ENCODE measurements around the gene PCYT1A. TPM values are rescaled to one million over a fixed set of nuclear protein-coding genes. Genes with fewer than 3 reads are reported as not detected.

Gene PCYT1A
- total and polyA plus RNA-seq, 12 donors, result 21.0 to 121 (median 102) TPM

DNA sequence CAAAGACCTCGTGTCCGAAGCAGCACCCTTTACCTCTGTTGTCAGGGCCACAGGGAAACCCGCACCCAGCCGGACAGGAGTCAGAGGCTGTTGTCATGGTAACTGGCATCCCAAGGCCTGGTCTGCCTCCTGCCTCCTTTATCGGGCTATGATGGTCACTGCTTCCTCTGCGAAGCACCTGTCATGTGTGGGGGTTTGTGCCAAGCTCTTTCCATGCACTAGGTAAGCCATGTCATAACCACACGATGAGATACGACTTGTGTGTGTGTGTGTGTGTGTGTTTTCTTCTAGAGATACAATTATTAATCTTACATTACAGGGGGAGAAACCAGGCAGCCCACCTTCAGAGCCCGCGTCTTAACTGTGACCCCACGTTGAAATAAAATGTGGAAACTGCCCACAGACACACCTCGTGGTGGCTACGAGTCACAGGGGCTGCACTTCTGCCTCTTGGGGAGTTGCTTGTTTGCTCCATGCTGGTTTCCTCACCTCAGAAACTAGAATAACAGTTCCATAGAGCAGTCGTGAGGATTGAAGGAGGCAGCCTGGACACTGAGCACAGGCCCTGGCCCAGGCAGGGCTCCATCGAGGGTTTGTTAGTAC is 94.3 kb downstream of the PCYT1A start:
- ATAC-seq (no peak), DNase-seq (no peak)
- Histone ChIP-seq H3K27me3 (no peaks in the 10 kb centered on the region), H3K4me1 (peaks cover 0 to 45% (median 20%) of the 10 kb centered on the region in 9 donors), H3K4me3 (no peak overlapping the region), H3K27ac (peak overlapping the region in 9 of 10 donors; percentile 30 to 95 (median 83)), H3K9me3 (no peaks in the 10 kb centered on the region), H3K36me3 (no peaks in the 10 kb centered on the region)
- TF ChIP-seq, protein P1, sequence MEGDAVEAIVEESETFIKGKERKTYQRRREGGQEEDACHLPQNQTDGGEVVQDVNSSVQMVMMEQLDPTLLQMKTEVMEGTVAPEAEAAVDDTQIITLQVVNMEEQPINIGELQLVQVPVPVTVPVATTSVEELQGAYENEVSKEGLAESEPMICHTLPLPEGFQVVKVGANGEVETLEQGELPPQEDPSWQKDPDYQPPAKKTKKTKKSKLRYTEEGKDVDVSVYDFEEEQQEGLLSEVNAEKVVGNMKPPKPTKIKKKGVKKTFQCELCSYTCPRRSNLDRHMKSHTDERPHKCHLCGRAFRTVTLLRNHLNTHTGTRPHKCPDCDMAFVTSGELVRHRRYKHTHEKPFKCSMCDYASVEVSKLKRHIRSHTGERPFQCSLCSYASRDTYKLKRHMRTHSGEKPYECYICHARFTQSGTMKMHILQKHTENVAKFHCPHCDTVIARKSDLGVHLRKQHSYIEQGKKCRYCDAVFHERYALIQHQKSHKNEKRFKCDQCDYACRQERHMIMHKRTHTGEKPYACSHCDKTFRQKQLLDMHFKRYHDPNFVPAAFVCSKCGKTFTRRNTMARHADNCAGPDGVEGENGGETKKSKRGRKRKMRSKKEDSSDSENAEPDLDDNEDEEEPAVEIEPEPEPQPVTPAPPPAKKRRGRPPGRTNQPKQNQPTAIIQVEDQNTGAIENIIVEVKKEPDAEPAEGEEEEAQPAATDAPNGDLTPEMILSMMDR (IDR thresholded peaks at IDR 0.05), result no peak
- WGBS, 2 donors, result 67 to 68% methylated on average over 15 of the region's 15 CpGs
- intact Hi-C loops (cut with DNase I), result loop anchor here in 1 of 10 donors (2.0 kb wide), 1 partner anchor 112 kb away; no protein-coding TSS in a partner anchor

DNA sequence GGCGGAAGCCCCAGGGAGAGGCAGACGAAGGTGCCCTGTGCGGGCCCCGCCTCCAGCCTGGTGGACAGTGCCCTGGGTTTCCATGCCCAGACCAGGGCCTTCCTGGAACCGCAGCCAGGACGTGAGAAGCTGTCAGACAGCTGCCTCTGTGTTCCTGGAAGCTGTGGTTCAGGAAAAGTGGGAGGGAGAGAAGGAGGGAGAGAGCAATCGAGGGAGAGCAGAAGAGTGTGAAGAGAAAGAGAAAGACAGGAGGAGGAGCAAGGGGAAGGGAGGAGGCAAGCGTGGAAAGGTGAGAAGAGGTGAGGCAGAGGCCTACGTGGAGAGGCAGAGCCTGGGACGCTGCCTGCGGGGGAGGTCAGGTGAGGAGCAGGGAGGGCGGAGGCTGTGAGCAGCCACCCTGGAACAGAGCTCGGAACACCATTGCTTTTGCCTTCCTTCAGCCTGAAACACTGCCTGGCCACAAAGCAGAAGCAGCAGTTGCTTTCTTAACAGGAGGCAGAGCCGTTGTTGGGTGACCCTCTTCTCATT is 94.9 kb downstream of the PCYT1A start:
- 46 to 50% methylated on average over 14 of the region's 14 CpGs for WGBS, 2 donors
- no peak overlapping the region for H3K4me3 ChIP-seq

DNA sequence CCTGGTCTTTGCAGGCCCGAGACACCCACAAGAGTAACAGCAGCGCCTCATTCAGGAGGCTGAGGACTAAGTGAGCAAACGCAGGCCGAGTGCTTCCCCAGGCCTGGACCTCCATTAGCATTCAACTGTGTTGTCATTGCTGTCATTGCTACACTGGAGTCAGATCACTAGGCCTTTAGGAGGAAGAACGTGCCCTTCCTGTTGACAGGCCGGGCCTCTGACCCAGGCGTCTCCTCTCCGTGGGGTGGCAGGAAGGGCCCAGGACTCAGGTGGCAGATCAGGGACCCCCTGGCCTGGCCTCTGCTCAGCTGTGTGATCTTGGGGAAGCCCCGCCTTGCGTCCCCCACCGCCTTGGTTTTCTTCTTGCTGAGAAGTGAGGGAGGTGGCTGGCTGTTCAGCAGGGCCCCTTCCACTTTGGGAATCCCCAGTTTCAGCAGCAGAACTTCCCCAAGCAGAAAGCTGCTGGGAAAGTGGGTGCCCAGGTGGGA is 95.4 kb downstream of the PCYT1A start:
- no peak overlapping the region for H3K4me3 ChIP-seq
- ATAC-seq, result no peak
- H3K4me1 ChIP-seq, result peaks cover 0 to 49% (median 20%) of the 10 kb centered on the region in 9 donors
- H3K9me3 ChIP-seq, result no peaks in the 10 kb centered on the region
- no peaks in the 10 kb centered on the region for H3K27me3 ChIP-seq
- peak overlapping the region in 8 of 10 donors; percentile 62 to 95 (median 83) for H3K27ac ChIP-seq
- intact Hi-C loops (cut with DNase I), result loop anchor here in 1 of 10 donors (2.0 kb wide), 1 partner anchor 111 kb away; no protein-coding TSS in a partner anchor
- H3K36me3 ChIP-seq, result no peaks in the 10 kb centered on the region
- no peak for DNase-seq
- TF ChIP-seq, protein P1 (IDR thresholded peaks at IDR 0.05), result no peak
- 74 to 84% methylated on average over 11 of the region's 11 CpGs for WGBS, 2 donors

More for the DNA sequence above, 94.9 kb downstream of the PCYT1A start:
- TF ChIP-seq, protein P1 (IDR thresholded peaks at IDR 0.05), result no peak
- Histone ChIP-seq H3K36me3 (no peaks in the 10 kb centered on the region), H3K27ac (peak overlapping the region in 9 of 10 donors; percentile 30 to 95 (median 83)), H3K4me1 (peaks cover 0 to 45% (median 20%) of the 10 kb centered on the region in 9 donors), H3K9me3 (no peaks in the 10 kb centered on the region), H3K27me3 (no peaks in the 10 kb centered on the region)
- intact Hi-C loops (cut with DNase I), result loop anchor here in 1 of 10 donors (2.0 kb wide), 1 partner anchor 112 kb away; no protein-coding TSS in a partner anchor
- DNase-seq, result peak in 1 of 2 donors; percentile 46
- ATAC-seq, result peak in 4 of 8 donors; percentile 15 to 66 (median 20)

DNA sequence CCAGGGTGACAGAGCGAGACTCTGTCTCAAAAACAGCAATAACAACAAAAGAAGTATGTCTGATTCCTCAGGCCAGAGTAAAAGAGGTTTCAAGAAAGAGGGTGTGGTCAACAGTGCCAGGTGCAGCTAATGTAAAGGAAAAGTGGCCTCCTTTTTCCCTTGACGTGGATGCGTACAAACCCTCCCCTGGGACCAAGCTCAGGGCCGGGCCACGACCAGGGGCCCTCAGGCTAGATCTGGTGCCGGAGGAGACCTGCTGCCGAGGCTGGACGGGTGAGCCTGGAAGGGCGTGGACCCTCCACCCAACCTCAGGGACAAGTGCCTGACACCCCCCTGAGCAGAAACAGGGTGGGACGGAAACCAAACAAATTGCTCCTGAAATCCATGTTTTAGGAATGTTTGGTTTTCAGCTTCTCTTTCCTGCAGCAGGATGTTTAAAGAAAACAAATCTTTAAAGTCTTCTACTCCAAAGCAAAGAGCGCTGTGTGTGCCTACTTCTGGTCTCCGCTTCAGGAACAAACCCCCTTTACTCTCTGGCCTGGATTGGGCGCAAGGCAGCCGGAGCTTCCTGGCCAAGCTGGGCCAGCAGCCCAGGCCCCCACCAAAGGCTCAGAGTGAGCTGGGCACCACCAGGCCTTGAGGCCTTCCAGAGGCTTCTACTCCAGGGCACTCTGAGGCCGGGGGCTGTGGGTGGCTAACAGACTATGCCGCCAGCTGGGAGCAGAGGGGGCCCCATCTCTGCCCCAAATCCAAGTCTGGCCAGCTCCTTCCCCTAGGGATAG is 97.8 kb downstream of the PCYT1A start:
- no peak overlapping the region for H3K27ac ChIP-seq
- no peak for ATAC-seq
- no peaks in the 10 kb centered on the region for H3K9me3 ChIP-seq
- peak in 1 of 2 donors; percentile 7 for DNase-seq
- no peaks in the 10 kb centered on the region for H3K36me3 ChIP-seq
- H3K27me3 ChIP-seq, result no peaks in the 10 kb centered on the region
- WGBS, 2 donors, result 85 to 92% methylated on average over 16 of the region's 16 CpGs
- intact Hi-C loops (cut with DNase I), result no loop called here
- TF ChIP-seq, protein P1 (IDR thresholded peaks at IDR 0.05), result no peak
- H3K4me1 ChIP-seq, result peaks cover 2 to 51% (median 22%) of the 10 kb centered on the region in 9 donors
- H3K4me3 ChIP-seq, result no peak overlapping the region
